ENCODE measurements around the gene VSTM2L.

The VSTM2L gene

GRCh38 chr20:37901240-37901639 lies 1.7 kb upstream of the VSTM2L start:
- DNase-seq (ENCODE audit: low spot score): no peak

GRCh38 chr20:37901654-37902503 lies 1.0 kb upstream of the VSTM2L start:
- DNase-seq (ENCODE audit: low spot score): peak; percentile 52

GRCh38 chr20:37903317-37904007 lies 535 bp downstream of the VSTM2L start:
- no peak for DNase-seq (ENCODE audit: low spot score)

GRCh38 chr20:37904008-37904642 lies 1.2 kb downstream of the VSTM2L start:
- DNase-seq (ENCODE audit: low spot score): no peak

GRCh38 chr20:37904845-37905373 lies 2.0 kb downstream of the VSTM2L start:
- no peak for DNase-seq (ENCODE audit: low spot score)

- no peak for DNase-seq (ENCODE audit: low spot score)
Observed at GRCh38 chr20:37905671-37906613, 3.0 kb downstream of the VSTM2L start.

GRCh38 chr20:37907330-37907676 lies 4.4 kb downstream of the VSTM2L start:
- no peak for DNase-seq (ENCODE audit: low spot score)

- DNase-seq (ENCODE audit: low spot score): no peak
Observed at GRCh38 chr20:37907677-37908401, 4.9 kb downstream of the VSTM2L start.

- no peak for DNase-seq (ENCODE audit: low spot score)
Observed at GRCh38 chr20:37911261-37911660, 8.3 kb downstream of the VSTM2L start.

GRCh38 chr20:37911838-37912281 lies 8.9 kb downstream of the VSTM2L start:
- DNase-seq (ENCODE audit: low spot score): no peak

- DNase-seq (ENCODE audit: low spot score): no peak
Observed at GRCh38 chr20:37912874-37913273, 9.9 kb downstream of the VSTM2L start.

- DNase-seq (ENCODE audit: low spot score): no peak
Observed at GRCh38 chr20:37913567-37914366, 10.8 kb downstream of the VSTM2L start.

GRCh38 chr20:37914367-37914671 lies 11.4 kb downstream of the VSTM2L start:
- DNase-seq (ENCODE audit: low spot score): no peak

- no peak for DNase-seq (ENCODE audit: low spot score)
Observed at GRCh38 chr20:37914672-37915433, 11.9 kb downstream of the VSTM2L start.

GRCh38 chr20:37915434-37915787 lies 12.5 kb downstream of the VSTM2L start:
- no peak for DNase-seq (ENCODE audit: low spot score)

GRCh38 chr20:37915800-37916570 lies 13.1 kb downstream of the VSTM2L start:
- DNase-seq (ENCODE audit: low spot score): no peak

- DNase-seq (ENCODE audit: low spot score): no peak
Observed at GRCh38 chr20:37917461-37917860, 14.5 kb downstream of the VSTM2L start.

- DNase-seq (ENCODE audit: low spot score): no peak
Observed at GRCh38 chr20:37918035-37918434, 15.1 kb downstream of the VSTM2L start.
